Stimulated activated CD8-positive, alpha-beta memory T cell treated with anti-CD3 and anti-CD28 coated beads, Interleukin-12 subunit alpha, Interleukin-12 subunit beta, amount 100 ng/mL, for 24 hours (primary cell): ENCODE results near the gene CD46.
"Not testable (repeated sequence)": the region's sequence is repeated elsewhere in the genome, so short reads cannot be mapped to it uniquely, and the experiment has no call there.

Source experiments
- DNase-seq: peaks from one replicate; pipeline ENCODE4 v3.0.0-alpha.2; 2020; ENCODE audit errors: extremely low read depth

The CD46 gene

DNA sequence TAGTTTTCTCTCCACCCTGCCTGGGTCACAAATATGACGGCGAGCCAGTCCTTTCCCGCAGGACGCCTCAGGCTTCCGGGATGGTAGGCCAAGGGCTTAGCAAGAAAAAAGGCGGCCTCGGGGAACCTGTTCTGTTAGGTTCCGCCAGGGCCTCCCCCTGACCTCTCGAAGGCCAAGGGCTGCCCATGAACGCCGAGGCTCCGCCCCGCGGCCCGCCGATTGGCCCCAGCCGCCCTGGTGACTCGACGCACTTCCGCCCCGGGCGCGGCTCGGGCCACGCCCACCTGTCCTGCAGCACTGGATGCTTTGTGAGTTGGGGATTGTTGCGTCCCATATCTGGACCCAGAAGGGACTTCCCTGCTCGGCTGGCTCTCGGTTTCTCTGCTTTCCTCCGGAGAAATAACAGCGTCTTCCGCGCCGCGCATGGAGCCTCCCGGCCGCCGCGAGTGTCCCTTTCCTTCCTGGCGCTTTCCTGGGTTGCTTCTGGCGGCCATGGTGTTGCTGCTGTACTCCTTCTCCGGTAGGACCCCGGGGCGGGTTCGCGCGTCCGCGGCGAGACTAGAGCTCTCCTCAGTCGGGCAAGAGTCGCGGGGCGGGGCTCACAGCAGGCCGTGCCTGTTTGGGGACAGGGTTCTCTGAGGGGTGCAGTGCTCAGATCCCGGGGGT is at the start of gene CD46:
CD46 (plus strand) TSS at position 265 of the 666 bp plus-strand sequence; CDS start at position 424, 159 bp downstream.
- DNase-seq = peak; percentile 88

DNA sequence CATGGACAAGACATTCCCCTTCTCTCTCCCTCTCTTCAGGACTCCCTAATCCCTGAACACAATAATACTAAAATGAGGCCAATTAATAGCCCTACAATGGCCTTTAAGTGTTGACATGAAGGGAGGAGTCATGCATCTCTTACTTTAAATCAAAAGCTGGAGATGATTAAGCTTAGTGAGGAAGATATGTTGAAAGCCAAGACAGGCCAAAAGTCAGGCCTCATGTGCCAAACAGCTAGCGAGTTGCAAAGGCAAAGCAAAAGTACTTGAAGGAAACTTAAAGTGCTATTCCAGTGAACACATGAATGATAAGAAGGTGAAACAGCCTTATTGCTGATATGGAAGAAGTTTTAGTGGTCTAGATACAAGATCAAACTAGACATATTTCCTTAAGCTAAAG is 49.5 kb upstream of the CD46 start:
- no peak for DNase-seq

- DNase-seq = no peak
Observed at GRCh38 chr1:207703712-207704111, 48.1 kb upstream of the CD46 start.

DNA sequence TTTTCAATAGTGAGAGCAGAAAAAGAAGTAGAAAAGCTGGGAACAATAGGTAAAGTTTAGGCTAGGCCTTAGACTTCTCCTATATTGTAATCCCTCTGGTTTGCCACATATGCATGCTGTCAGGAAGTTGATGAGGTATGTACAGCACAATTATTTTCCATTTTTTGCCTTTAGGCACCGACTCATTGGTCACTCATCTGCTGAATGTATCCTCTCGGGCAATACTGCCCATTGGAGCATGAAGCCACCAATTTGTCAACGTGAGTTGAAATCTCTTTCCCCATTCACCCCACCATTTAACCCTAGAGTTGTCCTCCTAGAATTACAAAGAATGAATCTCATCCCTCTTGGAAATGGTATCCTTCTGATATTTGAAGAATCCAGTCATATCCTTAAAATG is 43.9 kb upstream of the CD46 start:
- not testable (repeated sequence) for DNase-seq

DNA sequence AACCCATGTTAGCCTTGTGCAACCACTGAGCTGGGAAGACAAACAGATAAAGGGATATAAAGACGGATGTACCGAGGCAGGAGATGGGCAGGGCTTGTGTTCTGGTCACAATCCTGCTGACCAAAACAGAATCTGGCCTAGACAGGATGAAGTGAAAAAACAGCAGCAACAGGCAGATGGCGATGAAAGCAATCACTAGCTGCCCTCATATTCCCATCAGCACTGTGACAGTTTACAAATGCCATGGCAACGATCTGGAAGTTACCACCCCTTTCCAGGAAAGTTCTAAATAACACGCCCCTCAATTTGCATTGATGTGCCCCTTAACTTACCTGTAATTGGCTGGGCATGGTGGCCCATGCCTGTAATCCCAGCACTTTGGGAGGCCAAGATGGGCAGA is 40.6 kb upstream of the CD46 start:
- no peak for DNase-seq

DNA sequence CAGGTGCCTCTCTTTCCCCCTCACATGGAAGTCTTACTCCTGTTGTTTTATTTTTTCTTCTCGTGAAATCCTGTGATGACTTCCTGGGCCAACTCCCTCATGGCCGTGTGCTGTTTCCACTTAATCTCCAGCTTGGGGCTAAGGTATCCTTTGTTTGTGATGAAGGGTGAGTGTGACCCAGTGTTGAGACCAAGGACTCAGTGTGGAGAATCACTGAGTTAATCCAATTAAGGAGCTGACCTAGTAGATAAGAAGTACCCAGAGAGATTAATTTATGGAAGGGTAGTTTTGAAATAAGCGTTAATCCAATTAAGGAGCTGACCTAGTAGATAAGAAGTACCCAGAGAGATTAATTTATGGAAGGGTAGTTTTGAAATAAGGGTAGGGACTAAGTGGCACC is 39.2 kb upstream of the CD46 start:
- not testable (repeated sequence) for DNase-seq

- no peak for DNase-seq
Observed at GRCh38 chr1:207713529-207713928, 38.3 kb upstream of the CD46 start.

GRCh38 chr1:207719234-207719633 is 32.6 kb upstream of the CD46 start:
- no peak for DNase-seq

DNA sequence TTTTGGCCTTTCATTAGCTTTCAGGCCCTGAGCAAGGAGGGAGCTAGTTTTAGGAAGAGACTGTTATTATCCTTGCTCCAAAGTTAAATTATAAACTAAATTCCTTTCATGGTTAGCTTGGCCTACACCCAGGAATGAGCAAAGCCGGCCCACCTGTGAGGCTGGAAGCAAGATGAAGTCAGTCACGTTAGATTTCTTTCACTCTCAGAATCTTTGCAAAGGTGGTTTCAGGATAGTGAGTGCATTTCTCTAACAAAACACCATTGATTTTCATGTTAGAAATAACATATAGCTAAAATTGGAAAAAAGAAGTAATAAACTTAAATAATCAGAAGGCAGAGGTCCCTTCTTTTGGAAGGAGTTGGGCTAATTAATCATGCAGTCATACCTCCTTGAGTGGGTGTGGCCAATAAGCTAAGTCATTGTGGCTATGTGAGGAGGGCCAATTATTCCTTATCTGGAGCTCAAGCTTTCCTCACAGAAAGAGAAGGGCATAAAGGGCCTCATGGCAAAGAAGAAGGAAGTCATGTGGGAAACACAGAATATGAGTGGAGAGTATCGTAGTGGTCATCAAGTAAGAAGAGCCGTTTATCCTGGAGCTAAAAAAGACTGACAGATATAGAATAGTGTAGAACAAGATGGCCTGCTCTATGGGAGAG is 23.5 kb upstream of the CD46 start:
- DNase-seq = not testable (repeated sequence)

- not testable (repeated sequence) for DNase-seq
Observed at GRCh38 chr1:207737503-207738157, 14.2 kb upstream of the CD46 start.

GRCh38 chr1:207738158-207738659 is 13.6 kb upstream of the CD46 start:
- DNase-seq = not testable (repeated sequence)

GRCh38 chr1:207740207-207740606 is 11.6 kb upstream of the CD46 start:
- no peak for DNase-seq

DNA sequence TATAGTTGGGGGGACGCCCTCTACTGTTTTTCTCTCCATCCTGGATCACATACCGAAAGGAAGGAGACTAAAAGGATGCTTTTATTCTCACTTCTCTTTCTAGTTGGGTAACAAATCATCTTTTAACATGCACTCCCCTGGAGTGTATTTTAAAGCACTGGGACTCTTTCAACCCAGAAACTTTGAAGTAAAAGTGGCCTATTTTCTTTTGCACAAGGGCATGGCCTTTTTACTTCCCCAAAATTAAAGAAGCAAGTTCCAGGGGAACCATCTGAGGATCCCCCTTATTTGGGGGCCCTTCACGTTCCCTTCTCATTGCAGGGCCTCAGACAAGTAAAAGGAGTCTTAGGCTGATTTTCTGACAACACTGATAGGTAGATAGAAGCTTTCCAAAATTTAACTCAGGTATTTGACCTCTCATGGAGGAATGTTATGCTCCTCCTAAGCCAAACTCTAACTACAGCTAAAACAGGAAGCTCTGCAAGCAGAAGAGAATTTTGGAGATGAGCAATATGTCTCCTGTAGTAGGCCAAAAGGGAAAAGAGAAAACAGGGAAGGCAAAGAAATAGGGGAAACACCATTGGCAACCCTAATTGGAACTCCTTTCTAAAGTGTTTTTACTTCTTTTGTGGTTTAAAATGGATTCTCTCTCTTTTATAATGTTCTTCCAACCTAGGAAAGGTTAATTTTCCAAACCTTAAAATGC is 8.9 kb upstream of the CD46 start:
- DNase-seq = no peak

GRCh38 chr1:207744000-207744534 is 7.8 kb upstream of the CD46 start:
- DNase-seq = no peak

DNA sequence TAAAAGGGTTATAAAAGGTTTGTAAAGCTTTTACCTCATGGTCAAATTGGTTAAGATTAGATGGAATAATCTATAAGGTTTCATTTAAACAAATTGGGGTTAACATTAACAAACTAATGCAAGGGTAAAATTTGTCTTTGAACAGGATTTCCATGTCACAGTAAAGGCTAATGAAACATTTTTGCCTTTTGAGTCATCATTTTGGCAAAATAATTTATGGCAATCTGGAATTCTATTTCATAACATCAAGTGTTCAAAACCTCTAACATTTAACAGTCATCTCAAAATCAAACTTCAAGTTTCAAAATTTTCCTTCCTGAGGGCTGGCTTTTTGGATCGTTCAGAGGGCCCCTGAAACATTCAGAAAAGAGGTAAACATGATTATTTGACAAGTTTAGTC is 6.6 kb upstream of the CD46 start:
- DNase-seq = no peak

- DNase-seq = no peak
Observed at GRCh38 chr1:207745839-207746767, 5.8 kb upstream of the CD46 start.

- DNase-seq = no peak
Observed at GRCh38 chr1:207747627-207748492, 4.0 kb upstream of the CD46 start.

DNA sequence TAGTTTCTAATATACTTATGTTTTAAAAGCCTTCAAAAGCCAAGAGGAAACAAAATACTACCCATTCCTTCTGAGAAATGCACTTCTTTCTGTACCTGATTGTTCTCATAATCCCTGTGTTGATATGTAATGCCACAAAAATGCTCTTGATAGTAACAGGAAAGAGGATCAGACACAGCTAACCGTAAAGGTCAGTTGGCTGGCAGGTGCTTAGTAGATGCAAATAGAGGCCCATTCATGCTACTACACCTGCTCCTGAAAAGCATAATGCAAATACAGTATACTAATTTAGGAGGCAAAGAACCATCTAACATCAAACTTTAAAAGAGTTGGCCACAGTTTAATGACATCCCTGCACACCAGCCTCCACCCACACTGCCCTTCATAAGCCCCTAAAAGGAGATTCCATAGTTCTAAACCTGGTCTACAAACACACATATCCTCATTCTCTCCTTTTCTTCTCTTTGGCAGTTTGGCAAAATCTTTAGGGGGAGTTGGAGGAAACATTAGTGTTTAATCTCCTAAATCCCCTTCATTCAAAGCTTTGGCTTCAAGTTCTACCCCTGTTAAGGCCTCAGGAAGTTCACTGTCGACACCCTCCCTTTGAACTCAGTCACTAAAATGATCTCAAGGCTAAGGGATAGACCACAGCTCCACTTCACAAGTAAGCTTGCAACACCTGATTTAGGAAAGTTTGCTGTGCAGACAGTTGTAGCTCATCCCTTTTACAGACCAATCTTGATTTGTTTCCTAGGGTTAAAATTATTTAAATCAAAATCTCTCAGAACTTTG is 2.9 kb upstream of the CD46 start:
- no peak for DNase-seq
